ENCODE data around the gene IFRD1.
A peak's percentile ranks its signal among the peaks of the same experiment; 100 is the strongest.
"Not testable (repeated sequence)": the region's sequence is repeated elsewhere in the genome, so short reads cannot be mapped to it uniquely, and the experiment has no call there.

IFRD1 gene

DNA sequence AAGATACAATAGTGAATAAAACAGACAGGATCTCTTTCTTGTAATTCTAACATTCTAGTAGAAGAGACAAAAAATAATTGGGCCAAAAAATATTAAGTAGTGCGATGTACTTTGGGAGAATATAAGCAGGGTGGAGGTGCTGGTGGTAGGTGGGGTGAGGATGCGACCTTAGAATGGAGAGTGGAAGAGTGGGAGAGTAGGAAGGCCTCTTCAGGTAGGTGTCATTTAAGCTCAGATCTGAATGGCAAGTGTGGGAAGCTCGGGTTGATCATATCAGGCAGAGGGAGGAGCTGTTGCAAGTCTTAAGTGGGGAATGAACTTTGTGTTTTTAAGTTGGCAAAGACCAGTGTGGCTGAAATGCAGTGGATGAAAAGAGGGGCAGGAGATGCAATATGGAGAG lies 3.8 kb upstream of the IFRD1 start:
- DNase-seq: no peak

DNA sequence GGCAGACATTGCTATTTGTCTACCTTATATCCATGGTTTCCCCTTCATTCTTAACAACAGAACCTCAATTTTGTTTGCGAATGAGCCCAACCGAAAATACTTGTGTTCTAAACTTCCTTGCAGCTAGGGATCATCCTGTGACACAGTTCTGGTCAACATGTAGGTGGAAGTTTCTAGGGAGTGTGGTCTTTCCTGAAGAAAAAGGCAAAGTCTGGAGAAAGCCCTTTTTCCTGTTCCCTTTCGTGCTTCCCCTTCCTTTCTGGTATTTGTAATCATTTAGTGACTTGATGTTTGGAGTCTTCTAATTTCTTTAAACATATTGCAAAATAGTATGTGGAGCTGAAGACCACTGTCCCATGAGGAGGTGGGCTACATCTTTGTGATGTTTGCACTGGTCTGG lies 2.9 kb upstream of the IFRD1 start:
- no peak for DNase-seq

DNA sequence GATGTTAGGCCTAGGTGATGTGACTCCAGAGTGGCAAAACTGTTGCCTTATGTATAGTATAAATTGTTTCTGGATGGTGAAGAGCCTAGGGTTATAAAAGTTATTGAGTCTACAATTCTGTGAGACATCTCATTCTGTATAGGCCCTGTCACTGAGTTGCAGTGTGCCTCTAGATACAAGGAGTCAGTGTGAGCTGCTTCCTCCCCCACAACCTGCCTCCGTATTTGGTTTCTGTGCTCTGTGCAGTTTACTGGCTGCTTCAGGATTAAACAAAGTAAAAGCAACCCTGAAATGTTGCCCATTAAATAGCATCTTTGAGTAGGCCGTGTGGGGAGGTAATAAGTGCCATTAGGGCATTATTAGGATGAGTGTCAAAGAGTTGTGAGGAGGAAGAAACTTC lies 1.9 kb upstream of the IFRD1 start:
- DNase-seq: no peak

DNA sequence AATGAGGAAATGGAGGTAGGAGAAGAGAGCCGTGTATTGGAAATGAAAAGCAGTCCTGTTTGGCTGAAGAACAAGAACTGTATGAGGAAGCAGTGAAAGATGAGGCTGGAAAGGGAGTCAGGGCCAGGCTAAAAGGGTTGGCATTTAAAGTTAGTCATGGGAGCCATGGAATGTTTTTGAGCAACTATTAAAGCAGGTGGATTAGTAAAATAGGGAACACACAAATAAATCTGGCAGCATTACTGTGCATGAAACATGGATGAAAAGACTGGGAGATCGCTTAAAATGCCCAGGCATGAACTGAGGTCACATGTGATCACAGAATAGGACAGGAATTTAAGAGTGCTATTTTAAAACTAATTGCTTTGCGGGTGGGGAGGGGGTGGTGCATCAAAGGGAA lies 1.4 kb upstream of the IFRD1 start:
- DNase-seq: no peak

DNA sequence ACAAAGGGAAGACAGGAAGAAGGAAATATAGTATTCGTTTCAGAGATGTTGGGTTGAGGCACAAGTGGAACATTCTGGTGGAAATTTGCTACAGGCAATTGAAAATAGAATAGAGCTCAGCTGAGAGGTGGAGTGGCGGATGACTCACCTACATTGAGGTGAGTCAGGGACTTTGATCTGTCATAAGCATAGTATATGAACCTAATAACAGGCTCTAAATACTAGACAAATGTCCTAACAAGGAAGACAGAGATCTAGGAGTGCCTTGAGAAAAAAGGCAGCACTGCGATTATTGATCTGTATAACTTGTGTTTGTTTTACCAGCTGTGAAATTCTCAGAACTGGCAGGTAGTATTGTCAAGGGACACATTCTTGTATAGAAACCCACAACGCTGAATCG lies 907 bp upstream of the IFRD1 start:
- peak in 1 of 2 donors; percentile 39 for DNase-seq

DNA sequence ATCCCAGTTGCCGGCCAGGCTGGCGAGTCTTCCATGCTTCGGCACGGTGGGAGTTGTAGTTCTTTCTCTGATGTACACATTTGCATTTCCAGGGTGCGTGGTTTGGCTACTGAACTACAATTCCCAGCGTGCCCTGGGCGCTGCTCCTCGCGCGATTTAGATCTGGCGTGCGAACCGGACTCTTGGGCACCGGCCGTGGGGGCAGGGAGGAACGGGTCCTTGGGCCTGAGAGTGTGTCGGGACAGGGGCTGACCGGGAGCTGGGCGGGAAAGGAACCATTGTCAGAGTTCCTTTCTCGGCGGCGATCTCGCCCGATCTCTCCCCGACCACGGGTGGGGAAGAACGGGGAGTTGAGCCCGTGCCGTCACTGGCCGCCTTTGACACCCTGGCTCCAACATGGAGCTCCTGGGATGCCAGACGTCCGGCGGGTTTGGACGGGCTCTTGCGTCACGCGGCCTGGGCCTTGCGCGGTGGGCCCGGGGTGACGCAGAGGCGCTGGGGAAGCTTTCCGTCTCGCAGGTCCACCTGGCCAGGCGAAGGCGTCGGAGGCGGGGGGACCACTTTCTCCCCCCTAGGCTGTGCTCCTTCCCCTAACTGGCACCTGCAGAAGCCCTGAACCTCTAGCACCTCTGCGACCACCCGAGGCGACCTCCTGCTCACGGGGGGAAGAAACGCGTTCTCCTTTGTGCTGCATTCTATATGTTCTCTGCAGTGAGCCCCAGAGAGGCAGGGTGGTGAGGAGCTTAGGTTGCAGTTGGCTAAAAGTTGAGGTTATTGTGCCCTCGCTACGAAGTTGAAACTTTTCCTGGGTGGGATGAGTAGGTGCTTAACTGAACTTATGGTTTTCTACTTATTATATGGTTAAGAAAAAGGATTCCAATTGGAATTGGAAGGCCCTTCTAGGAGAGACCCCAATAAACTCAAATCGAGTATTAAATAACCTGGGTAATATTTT lies 824 bp downstream of the IFRD1 start:
- peak; percentile 89 to 93 for DNase-seq

DNA sequence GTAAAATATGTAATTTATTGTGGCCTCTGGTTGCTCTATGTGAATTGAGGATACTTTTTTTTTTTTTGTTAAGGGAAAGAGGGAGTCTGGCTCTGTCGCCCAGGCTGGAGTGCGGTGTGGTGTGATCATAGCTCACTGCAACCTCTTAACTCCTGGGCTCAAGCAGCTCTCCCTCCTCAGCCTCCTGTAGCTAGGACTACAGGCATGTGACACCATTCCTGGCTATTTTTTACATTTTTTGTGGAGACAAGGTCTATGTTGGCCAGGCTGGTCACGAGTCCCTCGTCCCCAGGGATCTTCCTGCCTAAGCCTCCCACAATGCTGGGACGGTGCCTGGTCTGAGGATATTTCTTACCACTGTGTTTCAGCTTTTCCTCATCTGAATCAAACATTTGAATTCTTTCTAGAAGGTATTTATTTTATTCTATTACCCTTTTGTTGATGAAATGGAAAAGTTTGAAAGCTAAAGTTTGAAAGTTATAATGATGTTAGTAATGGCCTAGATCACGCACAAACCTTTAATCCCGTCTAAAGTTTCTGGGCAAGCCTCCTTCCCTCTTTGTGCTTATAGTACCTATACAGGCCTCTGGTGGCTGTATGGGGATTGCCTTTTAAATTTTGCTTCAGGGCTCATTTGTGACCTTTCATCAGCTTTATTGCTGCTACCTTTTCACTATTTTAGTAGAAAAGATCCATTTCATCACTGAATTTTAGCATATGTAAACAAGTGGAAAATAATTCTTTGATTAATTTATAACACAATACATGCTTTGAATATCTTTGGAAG lies 2.0 kb downstream of the IFRD1 start:
- no peak for DNase-seq

DNA sequence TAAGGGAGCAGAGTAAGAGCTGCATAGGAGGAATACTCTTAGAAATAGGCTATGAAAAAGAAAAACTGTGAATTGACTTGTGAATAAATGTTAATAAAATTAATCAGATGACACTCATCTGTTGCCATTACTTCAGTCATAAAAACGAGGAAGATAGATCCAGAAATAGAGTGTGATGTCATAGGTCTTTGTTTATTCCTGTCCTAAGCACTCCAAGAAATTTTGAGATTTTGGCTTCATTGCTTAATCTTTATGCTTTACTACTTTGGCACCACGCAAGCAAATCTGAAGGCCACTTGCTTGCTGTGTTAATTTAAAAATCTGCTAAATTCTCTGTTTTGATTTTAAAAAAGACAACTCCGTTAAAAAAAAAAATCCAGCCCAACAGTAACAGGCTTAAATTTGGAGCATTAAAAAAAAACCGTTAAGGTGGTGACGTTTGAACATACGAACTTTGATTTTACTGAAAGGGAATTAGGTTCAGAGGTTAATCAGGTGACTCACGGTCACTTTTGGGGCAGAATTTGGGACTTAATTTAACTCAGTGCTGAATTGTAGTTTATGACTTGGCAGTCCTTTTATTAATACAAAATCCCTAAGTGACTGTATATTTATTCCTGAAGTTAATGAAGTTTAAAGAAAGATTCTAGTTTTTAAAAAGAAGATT lies 3.4 kb downstream of the IFRD1 start:
- DNase-seq: no peak

DNA sequence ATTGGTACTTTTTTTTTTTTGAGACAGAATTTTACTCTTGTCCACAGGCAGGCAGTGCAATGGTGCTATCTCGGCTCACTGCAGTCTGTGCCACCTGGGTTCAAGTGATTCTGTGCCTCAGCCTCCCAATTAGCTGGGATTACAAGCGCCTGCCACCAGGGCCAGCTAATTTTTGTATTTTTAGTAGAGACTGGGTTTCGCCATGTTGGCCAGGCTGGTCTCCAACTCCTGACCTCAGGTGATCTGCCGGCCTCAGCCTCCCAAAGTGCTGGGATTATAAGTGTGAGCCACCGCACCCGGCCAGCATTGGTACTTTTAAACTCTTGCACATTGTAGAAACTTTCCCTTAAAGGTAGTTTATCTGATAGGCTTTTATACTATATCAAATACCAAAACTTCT lies 3.9 kb downstream of the IFRD1 start:
- not testable (repeated sequence) for DNase-seq

DNA sequence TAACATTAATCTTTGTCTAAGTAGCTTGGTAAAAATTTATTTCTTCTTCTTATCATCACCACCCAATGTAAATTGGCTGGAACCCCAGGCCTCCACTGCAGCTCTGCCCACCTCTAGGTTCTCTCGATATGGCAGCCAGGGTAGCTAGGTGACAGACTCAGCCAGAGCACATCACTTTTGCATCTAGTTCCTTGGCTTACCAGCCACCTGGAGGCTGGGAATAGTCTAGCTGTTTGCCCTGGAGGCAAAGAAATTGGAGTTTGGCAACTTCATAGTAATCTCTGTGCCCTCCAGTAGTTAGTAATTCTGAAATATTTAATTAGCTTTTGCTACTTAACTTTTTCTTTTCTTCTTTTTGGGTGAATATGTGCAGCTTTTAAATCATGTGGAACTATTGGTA lies 9.4 kb downstream of the IFRD1 start:
- DNase-seq: no peak

DNA sequence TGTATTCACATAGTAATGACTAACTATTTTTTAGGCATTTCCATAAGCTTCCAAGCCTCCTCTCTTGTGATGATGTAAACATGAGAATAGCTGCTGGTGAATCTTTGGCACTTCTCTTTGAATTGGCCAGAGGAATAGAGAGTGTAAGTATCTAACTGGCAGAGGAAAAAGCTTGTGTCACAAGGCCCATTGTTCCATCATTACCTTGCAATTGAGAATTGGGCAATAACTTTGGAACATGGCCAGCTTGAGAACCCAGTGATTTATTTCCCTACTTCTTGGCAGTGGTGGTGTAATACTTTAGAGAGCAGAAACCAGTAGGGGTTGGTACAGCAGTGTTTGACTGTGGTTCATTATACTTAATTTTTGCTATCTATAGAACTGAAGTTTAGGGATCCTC lies 12.0 kb downstream of the IFRD1 start:
- DNase-seq: peak in 1 of 2 donors; percentile 45

DNA sequence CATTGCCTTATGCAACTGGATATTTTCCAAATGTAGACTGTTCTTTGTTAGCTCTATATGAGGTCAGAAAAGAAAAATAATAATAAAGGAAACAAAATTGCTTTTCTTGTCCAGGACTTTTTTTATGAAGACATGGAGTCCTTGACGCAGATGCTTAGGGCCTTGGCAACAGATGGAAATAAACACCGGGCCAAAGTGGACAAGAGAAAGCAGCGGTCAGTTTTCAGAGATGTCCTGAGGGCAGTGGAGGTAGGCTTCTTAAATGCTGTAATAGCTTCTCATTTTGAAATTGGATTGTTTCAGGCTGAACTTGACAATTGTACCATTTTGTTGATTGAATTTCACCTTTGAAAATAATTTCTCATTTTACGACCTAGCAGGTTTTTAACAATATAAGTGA lies 17.6 kb downstream of the IFRD1 start:
- DNase-seq: no peak

DNA sequence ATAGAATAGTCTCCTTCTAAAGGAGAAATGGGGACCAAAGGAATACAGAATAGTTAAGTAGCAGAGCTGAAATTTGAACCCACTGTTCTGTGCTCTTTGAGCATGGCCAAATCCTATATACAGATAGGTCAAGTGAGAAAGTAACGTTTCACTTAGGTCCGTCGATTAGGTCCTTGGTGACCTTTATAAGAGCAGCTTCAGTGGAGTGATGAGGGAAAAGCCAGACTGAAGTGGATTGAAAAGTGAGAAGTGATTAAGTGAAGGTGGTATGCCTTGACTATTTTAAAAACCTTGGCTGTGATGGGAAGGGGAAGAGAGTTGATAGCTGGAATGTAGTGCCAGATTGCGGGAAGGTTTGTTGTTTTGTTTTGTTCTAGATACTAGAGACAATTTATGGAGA lies 19.9 kb downstream of the IFRD1 start:
- DNase-seq: no peak

DNA sequence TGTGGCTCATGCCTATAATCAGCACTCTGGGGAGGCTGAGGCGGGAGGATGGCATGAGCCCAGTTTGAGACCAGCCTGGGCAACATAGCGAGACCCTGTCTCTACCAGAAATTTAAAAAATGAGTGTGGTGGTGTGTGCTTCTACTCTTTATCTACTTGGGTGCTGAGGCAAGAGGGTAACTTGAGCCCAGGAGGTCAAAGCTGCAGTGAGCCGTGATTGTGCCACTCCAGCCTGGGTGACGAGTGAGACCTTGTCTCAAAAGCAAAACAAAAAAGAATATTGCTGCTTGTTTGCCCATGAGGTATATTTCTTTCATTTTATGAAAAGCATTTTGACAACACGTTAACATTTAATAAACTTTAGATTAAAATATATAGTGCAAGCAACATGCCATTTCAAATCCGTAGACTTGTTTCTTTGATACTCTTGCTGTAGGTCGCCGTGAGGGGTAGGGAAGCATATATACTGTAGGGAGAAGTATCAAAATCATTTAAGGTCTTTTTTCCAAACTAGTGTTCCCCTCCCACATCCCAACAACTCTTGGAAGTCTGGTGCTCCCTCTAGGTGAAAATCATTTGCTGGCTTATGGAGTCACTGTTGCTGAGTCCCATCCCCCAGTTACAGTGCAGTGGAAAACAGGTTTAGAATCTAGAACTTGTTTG lies 26.3 kb downstream of the IFRD1 start:
- no peak for DNase-seq

DNA sequence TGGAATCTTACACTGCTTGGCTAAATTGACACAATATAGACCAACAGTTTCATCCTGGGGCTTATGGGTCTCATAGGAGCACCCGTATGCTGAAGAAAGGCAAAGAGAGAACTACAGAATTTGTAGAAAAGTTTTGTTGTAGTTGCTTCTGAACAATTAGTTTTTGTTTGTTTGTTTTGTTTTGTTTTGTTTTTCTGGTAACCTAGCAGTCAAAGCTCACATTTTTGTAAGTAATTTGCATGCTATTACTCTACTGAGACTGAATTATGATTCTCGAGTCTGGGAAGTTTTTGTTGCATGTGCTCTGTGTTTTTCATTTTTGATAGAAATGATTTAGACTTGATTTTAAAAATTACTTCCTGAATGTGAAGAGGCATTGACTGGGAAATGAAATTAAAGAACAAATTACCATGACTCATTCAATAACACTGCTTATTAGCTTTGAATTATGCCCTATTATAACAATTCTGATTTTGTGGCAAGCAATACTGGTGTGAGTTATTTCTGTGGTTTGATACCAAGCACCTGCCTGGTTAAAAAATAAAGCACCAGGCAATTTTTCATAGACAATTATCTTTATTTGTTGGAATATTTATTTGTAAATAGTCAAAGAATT lies 31.0 kb downstream of the IFRD1 start:
- no peak for DNase-seq

DNA sequence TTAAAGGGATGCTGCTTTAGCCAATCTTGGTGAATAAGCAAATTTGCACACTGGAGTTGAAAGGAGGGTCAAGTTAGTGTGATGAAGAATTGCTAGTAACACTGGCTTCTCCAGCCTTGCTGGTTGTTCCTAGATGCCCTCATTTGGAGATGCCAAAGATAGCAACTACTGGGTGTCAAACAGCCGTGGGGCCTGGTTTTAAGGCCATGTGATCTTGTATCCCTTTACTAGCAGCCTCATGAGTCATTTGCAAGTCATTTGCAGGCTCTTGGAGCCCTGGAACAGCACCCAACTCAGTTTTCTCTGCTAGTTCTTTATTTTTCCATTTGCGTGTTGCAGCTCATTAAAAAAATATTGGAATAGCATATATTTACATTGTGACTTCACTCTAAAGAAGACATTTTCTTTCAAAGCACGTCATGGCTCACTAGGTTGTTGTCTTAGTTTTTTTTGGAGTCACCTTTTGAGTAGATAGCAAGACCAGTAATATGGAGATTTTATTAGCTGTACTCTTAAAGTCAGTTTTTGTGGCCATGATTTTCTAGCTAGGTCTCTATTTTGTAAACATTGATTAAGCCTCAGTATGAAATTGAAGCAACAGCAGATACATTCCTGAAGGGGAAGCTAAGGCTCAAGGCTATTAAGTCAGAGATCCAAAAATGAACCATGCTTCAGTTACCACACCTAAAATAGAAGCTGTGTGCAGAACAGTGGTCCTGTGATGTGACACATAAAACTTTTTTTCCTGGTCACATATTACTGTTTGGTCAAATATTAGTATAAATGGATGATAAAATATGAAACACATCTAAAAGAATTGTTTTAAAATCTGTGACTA lies 31.8 kb downstream of the IFRD1 start:
- no peak for DNase-seq

DNA sequence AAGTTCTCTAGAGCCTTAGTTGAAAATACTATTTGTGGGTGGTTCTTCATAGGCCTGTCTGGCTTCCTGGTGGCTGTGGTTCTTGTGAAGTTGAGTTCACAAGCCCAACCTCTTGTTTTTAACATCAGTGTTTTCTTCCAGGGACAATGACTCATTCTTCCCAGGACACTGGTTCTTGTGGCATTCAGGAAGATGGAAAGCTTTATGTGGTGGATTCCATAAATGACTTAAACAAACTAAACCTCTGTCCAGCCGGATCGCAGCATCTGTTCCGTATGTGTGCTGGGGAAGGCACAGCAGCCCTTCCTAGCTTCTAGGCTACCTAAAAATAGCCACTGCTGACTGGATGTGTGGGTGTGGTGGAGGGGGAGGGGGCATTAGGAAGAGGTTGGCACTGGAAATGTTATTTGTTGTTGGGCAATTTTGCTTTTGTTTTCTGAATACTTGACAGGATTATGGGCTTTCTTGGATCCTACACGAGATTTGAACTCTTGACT lies 34.5 kb downstream of the IFRD1 start:
- no peak for DNase-seq

DNA sequence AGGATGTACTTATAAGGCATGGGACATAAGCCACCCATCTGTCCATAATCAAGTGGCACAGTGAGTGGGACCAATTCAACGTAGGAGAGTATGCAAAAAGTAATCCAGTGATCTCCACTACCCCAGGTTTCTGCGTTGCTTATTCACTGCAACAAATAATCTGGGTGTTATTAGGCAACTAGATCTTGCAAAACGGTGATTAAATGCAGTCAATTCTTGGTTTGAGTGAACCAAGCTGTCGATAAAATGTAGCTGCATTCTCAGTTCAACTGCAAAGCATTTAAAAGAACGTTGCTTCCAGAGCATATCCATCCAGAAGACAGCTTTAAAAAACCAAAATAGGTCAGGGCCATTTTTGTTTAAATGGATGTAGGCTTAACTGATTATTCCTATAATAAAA lies 35.5 kb downstream of the IFRD1 start:
- DNase-seq: no peak

DNA sequence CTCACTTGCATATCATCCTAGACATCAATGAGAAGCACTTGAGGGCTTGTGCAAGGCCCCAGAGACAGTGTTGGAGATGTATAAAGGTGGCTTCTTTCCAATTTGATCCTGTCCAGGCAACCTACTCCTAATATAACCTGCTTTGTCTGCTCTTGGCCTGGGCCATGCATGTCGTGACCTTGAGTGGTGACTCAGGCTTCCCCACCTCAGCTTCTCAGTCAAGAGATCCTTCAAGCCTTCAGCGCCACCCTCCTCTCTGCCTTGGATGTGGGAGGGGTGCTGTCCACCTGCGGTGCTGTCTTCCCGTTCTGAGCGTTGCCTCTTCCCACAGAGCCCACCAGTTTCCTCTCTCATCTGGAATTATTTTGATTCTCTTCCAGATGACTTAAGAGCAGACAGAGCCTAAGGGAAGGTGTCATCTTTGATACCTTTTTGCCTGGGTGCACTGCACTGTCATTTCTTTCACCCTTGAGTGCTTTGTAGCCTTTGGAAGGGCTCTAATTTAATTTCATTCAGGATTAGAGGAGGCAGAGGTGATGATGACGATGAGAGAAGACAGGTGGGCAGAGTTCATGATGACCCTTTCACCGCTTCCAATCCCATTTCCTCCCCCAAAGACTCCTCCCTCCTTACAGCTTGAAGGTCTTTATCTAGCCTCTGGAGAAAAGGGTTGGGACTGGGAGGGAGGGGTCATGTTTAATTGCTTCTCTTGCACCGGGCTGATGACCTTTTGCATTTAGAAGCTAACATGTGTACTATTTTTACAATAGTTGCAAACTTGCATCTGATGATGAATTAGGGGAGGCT lies 37.4 kb downstream of the IFRD1 start:
- no peak for DNase-seq

DNA sequence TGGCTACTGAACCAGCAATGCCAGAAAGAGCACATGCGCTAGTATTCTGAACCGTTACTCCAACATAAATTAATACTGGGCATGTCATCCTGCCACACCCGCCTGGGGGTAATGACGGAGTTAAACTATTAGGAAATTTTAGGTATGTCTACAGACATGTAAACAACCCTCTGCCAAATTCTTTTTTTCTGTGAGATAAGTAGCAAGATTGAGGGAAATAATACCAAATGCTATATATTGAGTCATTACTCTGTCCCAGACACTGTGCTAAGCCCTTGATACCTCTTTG lies 37.9 kb downstream of the IFRD1 start:
- DNase-seq: no peak

DNA sequence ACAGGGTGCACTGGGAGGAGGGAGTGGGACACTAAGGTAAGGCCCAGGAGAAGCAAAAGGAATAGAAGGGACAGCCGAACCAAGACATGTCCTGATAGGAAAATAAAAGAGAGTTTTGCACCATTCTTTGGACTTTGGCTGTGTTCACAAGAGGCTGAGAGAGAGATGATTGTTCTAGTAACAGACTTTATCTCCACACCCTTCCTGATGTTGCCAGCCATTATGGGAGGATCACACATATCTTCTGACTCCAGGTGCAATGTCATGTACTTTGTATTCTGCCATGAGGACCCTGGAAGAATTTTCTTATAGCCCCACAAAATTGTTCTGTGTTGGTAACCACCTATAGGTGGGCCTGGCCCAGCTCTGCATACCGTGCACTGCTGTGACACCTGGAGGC lies 41.9 kb downstream of the IFRD1 start:
- DNase-seq: no peak
